Stimulated activated CD8-positive, alpha-beta memory T cell treated with anti-CD3 and anti-CD28 coated beads, Interleukin-7, amount 100 ng/mL, for 48 hours (primary cell): ENCODE results near the gene ATG5.
"Not testable (repeated sequence)": the region's sequence is repeated elsewhere in the genome, so short reads cannot be mapped to it uniquely, and the experiment has no call there.

Experiments used
- DNase-seq, 2 donors: peaks; one replicate each; pipeline ENCODE4 v3.0.0-alpha.2; 2020; ENCODE audit warnings: low read depth in 1 of 2; ENCODE audit errors: extremely low read depth in 1 of 2

The ATG5 gene

GRCh38 chr6:106259748-106260147, 65.8 kb downstream of the ATG5 start:
- DNase-seq: not testable (repeated sequence)

- no peak for DNase-seq
Measured at GRCh38 chr6:106258726-106259125, 66.8 kb downstream of the ATG5 start.

- no peak for DNase-seq
Measured at GRCh38 chr6:106257195-106257594, 68.4 kb downstream of the ATG5 start.

GRCh38 chr6:106256201-106256968, 69.2 kb downstream of the ATG5 start:
- no peak for DNase-seq

GRCh38 chr6:106255306-106255705, 70.3 kb downstream of the ATG5 start:
- no peak for DNase-seq

GRCh38 chr6:106254636-106255035, 70.9 kb downstream of the ATG5 start:
- DNase-seq: no peak

GRCh38 chr6:106253731-106254130, 71.8 kb downstream of the ATG5 start:
- DNase-seq: no peak

- DNase-seq: no peak
Measured at GRCh38 chr6:106253172-106253571, 72.4 kb downstream of the ATG5 start.

GRCh38 chr6:106252687-106253086, 72.9 kb downstream of the ATG5 start:
- no peak for DNase-seq

GRCh38 chr6:106251531-106252255, 73.9 kb downstream of the ATG5 start:
- DNase-seq: not testable (repeated sequence)

- DNase-seq: no peak
Measured at GRCh38 chr6:106250953-106251352, 74.6 kb downstream of the ATG5 start.

GRCh38 chr6:106249658-106250057, 75.9 kb downstream of the ATG5 start:
- no peak for DNase-seq

- no peak for DNase-seq
Measured at GRCh38 chr6:106247733-106248132, 77.8 kb downstream of the ATG5 start.

GRCh38 chr6:106247293-106247692, 78.3 kb downstream of the ATG5 start:
- no peak for DNase-seq

- DNase-seq: no peak
Measured at GRCh38 chr6:106244931-106245330, 80.6 kb downstream of the ATG5 start.

- no peak for DNase-seq
Measured at GRCh38 chr6:106244521-106244920, 81.0 kb downstream of the ATG5 start.

GRCh38 chr6:106243261-106243660, 82.3 kb downstream of the ATG5 start:
- no peak for DNase-seq

- no peak for DNase-seq
Measured at GRCh38 chr6:106241498-106241897, 84.1 kb downstream of the ATG5 start.

GRCh38 chr6:106237286-106237685, 88.3 kb downstream of the ATG5 start:
- DNase-seq: no peak

GRCh38 chr6:106229876-106230445, 95.6 kb downstream of the ATG5 start:
- DNase-seq: not testable (repeated sequence)

- DNase-seq: no peak
Measured at GRCh38 chr6:106227612-106228507, 97.7 kb downstream of the ATG5 start.
